ENCODE results near the gene DGKH.

Gene DGKH

GRCh38 chr13:42035905-42036521 lies 12.4 kb upstream of the DGKH start:
- no peak overlapping the region for H3K27ac ChIP-seq (ENCODE audit: insufficient read depth in 1 of 2, low read depth in 1 of 2, low read length in 2 of 2, poor library complexity in 1 of 2, severe bottlenecking in 2 of 2)
- CTCF ChIA-PET = no interaction called here
- POLR2A ChIA-PET = no interaction called here
- H3K4me1 ChIP-seq (ENCODE audit: control extremely low read depth in 1 of 4, control insufficient read depth in 4 of 4, insufficient read depth in 4 of 4, low read length in 3 of 4) = peaks cover 4 to 13% (median 9%) of the 10 kb centered on the region in 4 experiments
- no peak overlapping the region for H3K4me3 ChIP-seq (ENCODE audit: control insufficient read depth in 1 of 7, extremely low read depth in 1 of 7, insufficient read depth in 4 of 7, low read depth in 2 of 7, low read length in 6 of 7)
- DNase-seq = no peak
- H3K27me3 ChIP-seq (replicated peaks in 2 of 5; ENCODE audit: control insufficient read depth in 4 of 5, insufficient read depth in 5 of 5, low read length in 4 of 5) = peaks cover 0 to 14% (median 2%) of the 10 kb centered on the region in 5 experiments
- peaks cover 0 to 14% (median 0%) of the 10 kb centered on the region in 5 experiments for H3K9me3 ChIP-seq (ENCODE audit: control extremely low read depth in 1 of 5, control insufficient read depth in 4 of 5, insufficient read depth in 2 of 5, low read depth in 1 of 5, low read length in 4 of 5)
- no peaks in the 10 kb centered on the region for H3K36me3 ChIP-seq (ENCODE audit: control insufficient read depth in 4 of 4, insufficient read depth in 4 of 4, low read length in 3 of 4)

- H3K4me3 ChIP-seq (ENCODE audit: control insufficient read depth in 1 of 7, extremely low read depth in 1 of 7, insufficient read depth in 4 of 7, low read depth in 2 of 7, low read length in 6 of 7) = no peak overlapping the region
- ChIA-PET POLR2A (no interaction called here), CTCF (no interaction called here)
- peaks cover 0 to 20% (median 5%) of the 10 kb centered on the region in 5 experiments for H3K27me3 ChIP-seq (replicated peaks in 2 of 5; ENCODE audit: control insufficient read depth in 4 of 5, insufficient read depth in 5 of 5, low read length in 4 of 5)
- DNase-seq = no peak
- no peak overlapping the region for H3K27ac ChIP-seq (ENCODE audit: insufficient read depth in 1 of 2, low read depth in 1 of 2, low read length in 2 of 2, poor library complexity in 1 of 2, severe bottlenecking in 2 of 2)
- peaks cover 0 to 14% (median 0%) of the 10 kb centered on the region in 5 experiments for H3K9me3 ChIP-seq (ENCODE audit: control extremely low read depth in 1 of 5, control insufficient read depth in 4 of 5, insufficient read depth in 2 of 5, low read depth in 1 of 5, low read length in 4 of 5)
- H3K4me1 ChIP-seq (ENCODE audit: control extremely low read depth in 1 of 4, control insufficient read depth in 4 of 4, insufficient read depth in 4 of 4, low read length in 3 of 4) = peaks cover 4 to 20% (median 16%) of the 10 kb centered on the region in 4 experiments
- 100% methylated on average over 3 of the region's 3 CpGs for WGBS (ENCODE audit: insufficient coverage)
- H3K36me3 ChIP-seq (ENCODE audit: control insufficient read depth in 4 of 4, insufficient read depth in 4 of 4, low read length in 3 of 4) = no peaks in the 10 kb centered on the region
These were observed 11.7 kb upstream of the DGKH start for GRCh38 chr13:42036711-42037110.

- Histone ChIP-seq H3K36me3 (ENCODE audit: control insufficient read depth in 4 of 4, insufficient read depth in 4 of 4, low read length in 3 of 4) (no peaks in the 10 kb centered on the region), H3K4me3 (ENCODE audit: control insufficient read depth in 1 of 7, extremely low read depth in 1 of 7, insufficient read depth in 4 of 7, low read depth in 2 of 7, low read length in 6 of 7) (peak overlapping the region in 4 of 7 experiments; percentile 82 to 94 (median 82)), H3K27me3 (replicated peaks in 2 of 5; ENCODE audit: control insufficient read depth in 4 of 5, insufficient read depth in 5 of 5, low read length in 4 of 5) (peaks cover 2 to 37% (median 15%) of the 10 kb centered on the region in 5 experiments), H3K9me3 (ENCODE audit: control extremely low read depth in 1 of 5, control insufficient read depth in 4 of 5, insufficient read depth in 2 of 5, low read depth in 1 of 5, low read length in 4 of 5) (peaks cover 0 to 14% (median 0%) of the 10 kb centered on the region in 5 experiments), H3K27ac (ENCODE audit: insufficient read depth in 1 of 2, low read depth in 1 of 2, low read length in 2 of 2, poor library complexity in 1 of 2, severe bottlenecking in 2 of 2) (no peak overlapping the region), H3K4me1 (ENCODE audit: control extremely low read depth in 1 of 4, control insufficient read depth in 4 of 4, insufficient read depth in 4 of 4, low read length in 3 of 4) (peaks cover 4 to 23% (median 19%) of the 10 kb centered on the region in 4 experiments)
- WGBS (ENCODE audit: insufficient coverage) = 87% methylated on average over 18 of the region's 19 CpGs
- ChIA-PET POLR2A (no interaction called here), CTCF (interaction anchor here (0.5 to 0.6 kb wide), 2 partner anchors 12 to 259 kb away, joined by 3 read pairs; no protein-coding TSS in a partner anchor)
- DNase-seq = no peak
These were observed 9.6 kb upstream of the DGKH start for GRCh38 chr13:42038661-42039456.

GRCh38 chr13:42039457-42039945 lies 8.9 kb upstream of the DGKH start:
- peak overlapping the region; percentile 81 to 94 (median 83) for H3K4me3 ChIP-seq (ENCODE audit: control insufficient read depth in 1 of 7, extremely low read depth in 1 of 7, insufficient read depth in 4 of 7, low read depth in 2 of 7, low read length in 6 of 7)
- POLR2A ChIA-PET = no interaction called here
- no peak overlapping the region for H3K27ac ChIP-seq (ENCODE audit: insufficient read depth in 1 of 2, low read depth in 1 of 2, low read length in 2 of 2, poor library complexity in 1 of 2, severe bottlenecking in 2 of 2)
- peak; percentile 44 to 68 (median 49) for DNase-seq
- CTCF ChIA-PET = interaction anchor here (0.5 kb wide), 1 partner anchor 259 kb away, joined by 3 read pairs; no protein-coding TSS in a partner anchor
- peaks cover 2 to 41% (median 16%) of the 10 kb centered on the region in 5 experiments for H3K27me3 ChIP-seq (replicated peaks in 2 of 5; ENCODE audit: control insufficient read depth in 4 of 5, insufficient read depth in 5 of 5, low read length in 4 of 5)
- H3K36me3 ChIP-seq (ENCODE audit: control insufficient read depth in 4 of 4, insufficient read depth in 4 of 4, low read length in 3 of 4) = no peaks in the 10 kb centered on the region
- peaks cover 0 to 14% (median 0%) of the 10 kb centered on the region in 5 experiments for H3K9me3 ChIP-seq (ENCODE audit: control extremely low read depth in 1 of 5, control insufficient read depth in 4 of 5, insufficient read depth in 2 of 5, low read depth in 1 of 5, low read length in 4 of 5)
- H3K4me1 ChIP-seq (ENCODE audit: control extremely low read depth in 1 of 4, control insufficient read depth in 4 of 4, insufficient read depth in 4 of 4, low read length in 3 of 4) = peaks cover 4 to 23% (median 19%) of the 10 kb centered on the region in 4 experiments
- WGBS (ENCODE audit: insufficient coverage) = 4% methylated on average over 14 of the region's 14 CpGs

- Histone ChIP-seq H3K9me3 (ENCODE audit: control extremely low read depth in 1 of 5, control insufficient read depth in 4 of 5, insufficient read depth in 2 of 5, low read depth in 1 of 5, low read length in 4 of 5) (peaks cover 0 to 12% (median 0%) of the 10 kb centered on the region in 5 experiments), H3K4me1 (ENCODE audit: control extremely low read depth in 1 of 4, control insufficient read depth in 4 of 4, insufficient read depth in 4 of 4, low read length in 3 of 4) (peaks cover 4 to 23% (median 19%) of the 10 kb centered on the region in 4 experiments)
- POLR2A ChIA-PET = no interaction called here
These were observed 8.3 kb upstream of the DGKH start for GRCh38 chr13:42039946-42040729.

GRCh38 chr13:42040730-42041010 lies 7.8 kb upstream of the DGKH start:
- ChIA-PET CTCF (no interaction called here), POLR2A (no interaction called here)
- Histone ChIP-seq H3K36me3 (ENCODE audit: control insufficient read depth in 4 of 4, insufficient read depth in 4 of 4, low read length in 3 of 4) (no peaks in the 10 kb centered on the region), H3K4me3 (ENCODE audit: control insufficient read depth in 1 of 7, extremely low read depth in 1 of 7, insufficient read depth in 4 of 7, low read depth in 2 of 7, low read length in 6 of 7) (peak overlapping the region; percentile 81 to 94 (median 83)), H3K27me3 (replicated peaks in 2 of 5; ENCODE audit: control insufficient read depth in 4 of 5, insufficient read depth in 5 of 5, low read length in 4 of 5) (peaks cover 2 to 50% (median 23%) of the 10 kb centered on the region in 5 experiments), H3K4me1 (ENCODE audit: control extremely low read depth in 1 of 4, control insufficient read depth in 4 of 4, insufficient read depth in 4 of 4, low read length in 3 of 4) (peaks cover 4 to 23% (median 19%) of the 10 kb centered on the region in 4 experiments), H3K27ac (ENCODE audit: insufficient read depth in 1 of 2, low read depth in 1 of 2, low read length in 2 of 2, poor library complexity in 1 of 2, severe bottlenecking in 2 of 2) (no peak overlapping the region), H3K9me3 (ENCODE audit: control extremely low read depth in 1 of 5, control insufficient read depth in 4 of 5, insufficient read depth in 2 of 5, low read depth in 1 of 5, low read length in 4 of 5) (peaks cover 0 to 8% (median 0%) of the 10 kb centered on the region in 5 experiments)
- DNase-seq = no peak
- 0% methylated on average over 39 of the region's 49 CpGs for WGBS (ENCODE audit: insufficient coverage)

More at GRCh38 chr13:42039946-42040729, 8.3 kb upstream of the DGKH start:
- Histone ChIP-seq H3K27me3 (replicated peaks in 2 of 5; ENCODE audit: control insufficient read depth in 4 of 5, insufficient read depth in 5 of 5, low read length in 4 of 5) (peaks cover 2 to 44% (median 22%) of the 10 kb centered on the region in 5 experiments), H3K36me3 (ENCODE audit: control insufficient read depth in 4 of 4, insufficient read depth in 4 of 4, low read length in 3 of 4) (no peaks in the 10 kb centered on the region), H3K27ac (ENCODE audit: insufficient read depth in 1 of 2, low read depth in 1 of 2, low read length in 2 of 2, poor library complexity in 1 of 2, severe bottlenecking in 2 of 2) (peak overlapping the region in 1 of 2 experiments; percentile 49), H3K4me3 (ENCODE audit: control insufficient read depth in 1 of 7, extremely low read depth in 1 of 7, insufficient read depth in 4 of 7, low read depth in 2 of 7, low read length in 6 of 7) (peak overlapping the region; percentile 81 to 94 (median 83))
- under 1% methylated on average over 56 of the region's 91 CpGs for WGBS (ENCODE audit: insufficient coverage)
- DNase-seq = peak; percentile 56 to 83 (median 79)
- CTCF ChIA-PET = no interaction called here
